GM18861 (cell line): ENCODE data around the gene SLC2A9.
"Not testable (repeated sequence)": the region's sequence is repeated elsewhere in the genome, so short reads cannot be mapped to it uniquely, and the experiment has no call there.

Experiments
- ATAC-seq: cut with Tn5 transposase; IDR thresholded peaks from one replicate; pipeline ENCODE4 v1.9.1; 2021; ENCODE audit not compliant: unreplicated experiment

SLC2A9 gene

DNA sequence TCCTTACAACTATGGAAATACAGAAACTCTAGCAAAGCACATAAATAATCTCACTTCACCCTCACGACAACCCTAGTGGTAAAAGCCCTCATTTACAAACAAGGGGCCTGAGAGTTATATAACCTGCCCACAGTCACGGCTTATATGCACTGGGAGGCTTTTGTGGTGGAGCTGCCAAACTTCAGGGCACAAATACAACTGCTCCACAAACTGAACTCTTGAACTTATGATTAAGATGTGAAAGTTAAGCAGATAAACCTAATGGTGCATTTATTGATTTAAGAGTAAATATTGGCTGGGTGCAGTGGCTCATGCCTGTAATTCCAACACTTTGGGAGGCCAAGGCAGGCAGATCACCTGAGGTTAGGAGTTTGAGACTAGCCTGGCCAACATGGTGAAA lies 19.0 kb downstream of the SLC2A9 start:
- no peak for ATAC-seq

DNA sequence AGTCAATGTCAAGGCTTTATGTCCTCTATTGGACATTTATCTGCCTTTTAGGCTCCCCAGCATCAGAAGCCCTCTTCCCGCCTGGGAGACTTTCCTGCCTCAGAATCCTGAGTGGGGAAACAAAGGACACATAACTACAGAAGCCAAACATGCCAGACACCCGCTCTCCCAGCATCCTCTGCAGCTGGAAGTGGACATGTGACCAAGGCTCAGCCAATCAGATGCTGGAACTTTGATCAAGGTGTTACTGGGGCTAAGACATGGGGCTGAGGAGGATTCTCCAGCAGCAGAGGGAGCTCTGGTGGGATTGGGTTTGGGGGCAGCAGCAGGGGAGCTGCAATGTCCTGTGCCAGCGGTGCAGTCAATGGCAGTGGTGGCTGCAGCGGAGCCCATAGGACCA lies 19.5 kb downstream of the SLC2A9 start:
- no peak for ATAC-seq

- peak; percentile 59 for ATAC-seq
Measured at GRCh38 chr4:9999956-10000561, 21.2 kb downstream of the SLC2A9 start.

DNA sequence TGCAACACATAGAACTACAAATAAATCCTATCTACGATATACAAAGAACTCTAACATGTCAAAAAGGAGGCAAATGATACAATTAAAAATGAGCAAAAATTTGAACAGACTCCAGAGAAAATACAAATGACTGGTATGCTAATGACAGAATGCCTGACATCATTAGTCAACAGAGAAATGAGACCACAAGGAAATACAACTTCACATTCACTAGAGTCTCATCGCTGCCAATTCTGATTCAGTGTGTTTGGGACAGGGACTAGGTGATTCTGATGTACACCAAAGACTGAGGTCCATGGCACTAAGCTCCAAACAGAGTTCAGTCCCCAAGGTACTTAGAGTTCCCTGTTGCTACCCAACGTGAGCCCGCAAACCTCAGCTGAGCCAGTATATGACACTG lies 23.4 kb downstream of the SLC2A9 start:
- no peak for ATAC-seq

DNA sequence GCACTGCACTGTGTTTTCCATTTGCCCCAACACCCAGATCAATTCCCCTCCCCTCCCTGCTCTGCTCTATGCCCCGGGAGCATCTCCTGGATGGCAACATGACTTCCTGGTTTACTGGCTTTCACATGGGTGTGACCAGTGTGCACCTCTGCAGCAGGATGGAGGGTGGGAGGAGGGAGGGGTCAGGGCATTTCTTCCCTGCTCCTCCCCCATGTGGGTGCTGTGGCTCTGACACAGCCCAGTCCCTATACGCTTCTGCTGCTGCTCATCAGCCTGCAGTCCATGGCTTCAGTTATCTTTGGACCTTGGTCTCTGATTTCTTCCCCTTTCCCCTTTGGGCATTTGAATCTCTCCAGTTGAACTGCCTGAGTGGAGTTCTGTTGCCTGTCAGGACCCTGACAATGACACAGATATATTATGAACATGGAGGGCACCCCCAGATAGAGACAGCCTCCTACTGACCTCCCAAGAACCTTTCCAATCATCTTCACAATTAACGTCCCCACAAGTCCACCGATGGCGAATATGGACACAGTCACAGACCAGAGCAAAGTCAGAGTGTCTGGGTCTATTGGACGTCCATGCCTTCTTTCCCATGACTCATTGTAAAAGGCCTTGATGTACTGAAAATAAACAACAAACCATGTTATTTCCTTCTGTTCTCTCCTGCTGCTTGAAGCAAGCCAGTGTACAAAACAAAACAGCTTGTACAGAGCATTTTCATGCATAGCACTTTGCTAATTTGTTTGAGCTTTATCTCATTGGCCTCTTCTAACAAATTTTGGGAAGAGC lies 24.8 kb downstream of the SLC2A9 start:
- no peak for ATAC-seq

- ATAC-seq: peak; percentile 60
Measured at GRCh38 chr4:9994246-9994847, 26.9 kb downstream of the SLC2A9 start.

GRCh38 chr4:9989918-9990635 lies 31.2 kb downstream of the SLC2A9 start:
- no peak for ATAC-seq

DNA sequence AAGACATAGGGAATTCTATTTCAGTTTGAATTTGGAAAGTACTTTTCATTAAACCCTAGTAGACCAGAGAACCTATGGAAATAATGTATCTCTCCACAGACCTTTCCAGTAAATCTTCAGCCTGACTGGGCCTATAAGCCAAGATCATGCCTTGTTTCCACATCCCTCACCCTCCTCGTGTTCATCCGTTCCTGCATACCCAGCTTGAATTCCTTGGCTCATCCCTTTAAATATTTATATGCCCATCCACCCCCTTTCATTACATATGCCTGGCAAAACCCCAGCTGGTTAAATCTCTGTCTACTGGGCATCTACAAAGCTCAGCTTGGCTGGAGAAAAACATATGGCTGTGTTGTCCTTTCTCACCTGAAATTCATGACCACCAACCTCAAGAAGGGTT lies 32.4 kb downstream of the SLC2A9 start:
- ATAC-seq: no peak

- no peak for ATAC-seq
Measured at GRCh38 chr4:9988363-9988749, 32.9 kb downstream of the SLC2A9 start.

- no peak for ATAC-seq
Measured at GRCh38 chr4:9987749-9988362, 33.4 kb downstream of the SLC2A9 start.

DNA sequence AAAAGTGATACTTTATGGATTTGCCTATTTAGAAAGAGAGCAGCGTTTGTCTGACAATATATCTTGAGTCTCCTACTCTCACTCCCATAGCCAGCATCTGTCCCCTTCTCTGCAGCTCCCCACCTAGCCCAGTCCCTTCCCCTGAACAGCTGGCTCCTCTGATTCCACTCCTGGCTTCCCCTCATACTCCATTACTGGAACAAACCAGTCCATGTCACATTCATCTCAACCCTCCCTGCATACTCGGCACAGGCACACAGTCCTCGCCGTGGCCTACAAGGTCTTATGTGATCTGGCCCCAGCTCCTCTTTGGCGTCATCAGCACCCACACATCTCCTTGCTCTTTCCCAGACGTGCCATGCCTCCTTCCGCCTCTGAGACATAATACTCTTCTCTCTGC lies 36.7 kb downstream of the SLC2A9 start:
- ATAC-seq: no peak

GRCh38 chr4:9983211-9983610 lies 38.1 kb downstream of the SLC2A9 start:
- no peak for ATAC-seq

DNA sequence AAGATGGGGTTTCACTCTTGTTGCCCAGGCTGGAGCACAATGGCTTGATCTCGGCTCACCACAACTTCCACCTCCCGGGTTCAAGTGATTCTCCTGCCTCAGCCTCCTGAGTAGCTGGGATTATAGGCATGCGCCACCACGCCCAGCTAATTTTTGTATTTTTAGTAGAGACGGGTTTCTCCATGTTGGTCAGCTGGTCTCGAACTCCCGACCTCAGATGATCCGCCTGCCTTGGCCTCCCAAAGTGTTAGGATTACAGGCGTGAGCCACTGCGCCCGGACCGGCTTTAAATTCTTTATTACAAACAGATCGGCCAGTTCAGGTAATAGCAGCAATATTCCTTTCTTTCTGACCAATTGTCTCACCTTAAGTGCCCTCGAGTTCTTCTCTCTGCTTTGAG lies 39.4 kb downstream of the SLC2A9 start:
- not testable (repeated sequence) for ATAC-seq

DNA sequence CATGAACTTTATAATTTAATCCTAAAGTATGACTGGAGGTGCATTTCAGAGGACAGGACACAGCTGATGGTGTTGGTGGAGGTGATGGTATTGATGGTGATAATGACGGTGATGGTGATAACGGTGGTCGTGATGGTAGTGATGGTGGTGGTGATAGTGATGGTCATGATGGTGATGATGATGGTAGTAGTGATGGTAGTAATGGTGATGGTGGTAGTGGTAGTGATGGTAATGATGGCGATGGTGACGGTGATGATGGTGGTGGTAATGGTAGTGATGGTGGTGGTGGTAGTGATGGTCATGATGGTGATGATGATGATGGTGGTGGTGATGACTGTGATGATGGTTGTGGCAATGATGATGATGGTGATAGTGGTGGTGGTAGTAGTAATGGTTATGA lies 40.4 kb downstream of the SLC2A9 start:
- no peak for ATAC-seq

- no peak for ATAC-seq
Measured at GRCh38 chr4:9979101-9979701, 42.1 kb downstream of the SLC2A9 start.

DNA sequence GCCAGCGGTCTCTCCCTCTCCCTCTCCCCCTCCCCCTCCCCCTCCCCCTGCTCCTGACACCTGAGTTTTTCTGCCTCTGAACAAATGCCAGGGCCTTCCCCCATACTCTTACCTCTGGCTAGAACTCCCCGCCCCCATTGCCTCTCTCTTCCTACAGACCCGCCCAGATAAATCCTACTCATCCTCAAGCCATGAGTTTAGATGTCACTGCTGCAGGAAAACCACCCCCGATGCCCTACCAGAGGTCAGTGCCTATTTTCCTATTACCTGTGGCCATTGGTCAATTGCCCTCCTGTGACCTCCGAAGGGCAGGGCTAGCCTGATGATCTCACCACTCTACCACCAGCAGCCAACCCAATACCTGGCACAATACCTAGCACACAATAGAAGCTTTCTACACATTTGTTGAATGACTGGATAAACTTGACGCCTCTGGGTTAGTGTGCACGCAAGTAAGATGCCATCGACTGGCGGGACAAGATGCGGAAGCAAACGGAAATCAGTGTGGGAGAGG lies 43.7 kb downstream of the SLC2A9 start:
- no peak for ATAC-seq

DNA sequence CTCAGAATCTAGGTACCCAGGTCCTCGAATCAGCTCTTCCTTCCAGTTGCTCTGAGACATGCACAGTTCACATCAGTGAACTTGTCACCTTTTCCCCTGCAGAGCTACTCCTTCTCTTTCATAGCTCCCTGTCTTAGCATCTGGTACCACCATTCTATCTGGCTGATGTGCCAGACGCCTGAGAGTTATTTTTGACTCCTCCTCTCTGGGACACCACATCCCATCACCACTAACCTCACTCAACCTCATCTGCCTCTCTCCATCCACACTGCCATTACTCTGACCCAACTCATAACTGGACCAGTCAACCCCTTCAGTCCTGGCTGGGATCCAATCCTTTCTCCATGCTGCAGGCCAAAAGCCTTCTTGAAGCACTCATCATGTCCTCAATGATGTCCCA lies 44.5 kb downstream of the SLC2A9 start:
- no peak for ATAC-seq

DNA sequence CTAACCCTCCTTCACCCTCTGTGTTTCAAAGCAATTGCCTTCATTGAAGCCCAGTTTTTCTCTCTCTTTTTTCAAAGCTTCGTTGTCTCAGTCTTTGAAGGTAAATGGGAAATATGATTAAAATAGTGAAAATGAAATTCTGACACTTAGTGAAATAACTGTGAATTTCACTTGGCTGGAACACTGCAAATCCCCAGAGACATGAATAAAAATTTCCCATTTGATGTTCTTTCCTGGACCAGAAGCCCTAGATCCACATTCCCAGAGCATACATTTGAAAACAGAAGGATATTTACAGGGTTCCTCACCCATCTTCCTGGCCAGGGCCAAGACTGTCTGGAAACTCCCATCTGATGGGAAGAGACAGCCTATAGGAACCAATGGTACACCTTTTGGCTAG lies 45.0 kb downstream of the SLC2A9 start:
- ATAC-seq: no peak

DNA sequence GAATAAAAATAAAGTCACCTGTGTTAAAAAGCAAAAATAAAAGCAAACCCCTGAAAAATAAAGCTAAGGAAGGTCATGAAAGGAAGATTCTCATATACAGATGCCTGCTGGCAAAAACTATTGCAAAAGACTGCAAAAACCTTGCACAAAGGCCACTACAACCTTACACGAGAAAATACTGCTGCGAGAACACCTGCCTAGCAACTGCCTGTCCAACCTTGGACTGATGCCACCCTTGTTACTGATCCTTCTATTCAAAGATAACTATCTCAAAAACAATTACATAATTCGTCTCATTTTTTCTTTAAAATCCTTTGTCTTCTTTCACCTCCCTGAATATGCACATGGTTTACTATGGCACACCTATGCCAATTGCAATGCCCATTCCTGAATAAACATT lies 49.6 kb downstream of the SLC2A9 start:
- ATAC-seq: no peak

DNA sequence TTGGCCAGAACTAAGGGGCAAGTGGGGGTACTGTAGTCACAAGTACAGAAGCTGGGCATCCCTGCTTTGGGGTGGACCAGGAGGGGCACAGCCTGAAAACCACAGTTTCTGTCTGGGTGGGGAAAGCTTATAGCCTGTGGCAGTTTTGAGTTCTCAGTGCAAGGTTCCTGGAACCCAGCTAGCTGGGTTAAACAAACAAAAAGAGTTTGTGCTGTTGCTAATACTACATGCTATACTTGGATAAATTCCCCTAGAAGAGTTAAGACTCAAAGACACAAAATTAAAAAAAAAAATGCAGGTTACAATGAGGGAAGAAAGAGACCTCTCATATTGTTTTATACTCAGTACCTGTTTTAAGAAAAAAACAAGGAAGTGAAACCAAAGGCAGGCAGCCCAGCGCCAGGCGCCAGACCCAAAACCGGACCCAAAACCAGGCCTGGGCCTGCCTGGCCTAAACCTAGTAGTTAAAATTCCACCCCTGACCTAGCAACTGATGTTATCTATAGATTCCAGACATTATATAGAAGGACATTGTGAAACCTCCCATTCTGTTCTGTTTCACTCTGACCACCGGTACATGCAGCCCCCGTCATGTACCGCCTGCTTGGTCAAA lies 50.8 kb downstream of the SLC2A9 start:
- peak; percentile 82 for ATAC-seq
